SU-DHL-6 (cell line): ENCODE measurements around the gene RCAN3.

ENCODE experiments used
- H2AFZ ChIP-seq: fragments of 200-600 bp; sonication (generic); 2 replicates; pipeline ENCODE4 v1.6.1; 2014; ENCODE audit warnings: low read depth, mild to moderate bottlenecking, moderate library complexity, mixed read lengths, antibody characterized with exemption, low read length; ENCODE audit not compliant: severe bottlenecking
- H3F3A ChIP-seq: fragments of 200-600 bp; shearing (Covaris generic); 2 replicates; pipeline ENCODE4 v1.6.0; 2016; ENCODE audit warnings: antibody characterized with exemption, mild to moderate bottlenecking; ENCODE audit not compliant: insufficient read depth
- H3K27ac ChIP-seq: fragments of 200-600 bp; sonication (generic); 2 replicates; pipeline ENCODE4 v1.5.1; 2016; ENCODE audit warnings: low read depth, mild to moderate bottlenecking, low read length, moderate library complexity, mixed read lengths
- H3K27me3 ChIP-seq: fragments of 200-600 bp; sonication (generic), shearing (Covaris generic); 2 replicates; pipeline ENCODE4 v1.6.0; 2014; ENCODE audit warnings: mild to moderate bottlenecking, low read length
- H3K36me3 ChIP-seq: fragments of 200-600 bp; sonication (generic); 2 replicates; pipeline ENCODE4 v1.6.1; 2014; ENCODE audit warnings: mild to moderate bottlenecking, low read length, mixed read lengths
- H3K4me2 ChIP-seq: fragments of 300-600, 200-600 bp; shearing (Covaris generic), sonication (generic); 2 replicates; pipeline ENCODE4 v1.6.0; 2014; ENCODE audit warnings: low read length, low read depth, mild to moderate bottlenecking; ENCODE audit not compliant: poor library complexity, severe bottlenecking
- H3K4me3 ChIP-seq: fragments of 200-600 bp; sonication (generic); 2 replicates; pipeline ENCODE4 v1.5.1; 2014; ENCODE audit warnings: antibody characterized with exemption, low read length, mild to moderate bottlenecking, mixed read lengths; ENCODE audit not compliant: insufficient read depth, poor library complexity, severe bottlenecking
- H3K79me2 ChIP-seq: fragments of 200-600 bp; sonication (generic); 2 replicates; pipeline ENCODE4 v1.6.1; 2014; ENCODE audit warnings: mild to moderate bottlenecking, low read length, moderate library complexity; ENCODE audit not compliant: insufficient read depth
- H3K9ac ChIP-seq: fragments of 200-600 bp; sonication (generic); 2 replicates; pipeline ENCODE4 v1.7.0; 2014; ENCODE audit warnings: mild to moderate bottlenecking, low read length
- H3K9me2 ChIP-seq: fragments of 200-600 bp; sonication (generic); replicated peaks from 2 replicates; pipeline ENCODE4 v1.6.1; 2014; ENCODE audit warnings: low read length; ENCODE audit not compliant: insufficient read depth
- H3K9me3 ChIP-seq: fragments of 200-600 bp; sonication (generic); 2 replicates; pipeline ENCODE4 v1.6.1; 2014; ENCODE audit warnings: low read length, mixed read lengths; ENCODE audit not compliant: insufficient read depth
- H4K20me1 ChIP-seq: fragments of 200-600 bp; sonication (generic); 2 replicates; pipeline ENCODE4 v1.6.1; 2014; ENCODE audit warnings: low read depth, mild to moderate bottlenecking, antibody characterized with exemption, low read length, moderate library complexity, mixed read lengths
- EZH2phosphoT487 ChIP-seq: fragments of 200-600 bp; sonication (generic), shearing (Covaris generic); conservative IDR thresholded peaks from 2 replicates; pipeline ENCODE4 v1.6.1; 2018; ENCODE audit warnings: mild to moderate bottlenecking, antibody characterized with exemption, low read length, moderate library complexity, mixed read lengths
- TF ChIP-seq, protein P1 (sequence below): fragments of 200-600 bp; sonication (generic); IDR thresholded peaks from one replicate; pipeline ENCODE4 v1.5.1; 2017; ENCODE audit warnings: antibody characterized with exemption, mild to moderate bottlenecking, low read length, moderate library complexity; ENCODE audit not compliant: insufficient read depth, poor library complexity, severe bottlenecking

The RCAN3 gene

DNA sequence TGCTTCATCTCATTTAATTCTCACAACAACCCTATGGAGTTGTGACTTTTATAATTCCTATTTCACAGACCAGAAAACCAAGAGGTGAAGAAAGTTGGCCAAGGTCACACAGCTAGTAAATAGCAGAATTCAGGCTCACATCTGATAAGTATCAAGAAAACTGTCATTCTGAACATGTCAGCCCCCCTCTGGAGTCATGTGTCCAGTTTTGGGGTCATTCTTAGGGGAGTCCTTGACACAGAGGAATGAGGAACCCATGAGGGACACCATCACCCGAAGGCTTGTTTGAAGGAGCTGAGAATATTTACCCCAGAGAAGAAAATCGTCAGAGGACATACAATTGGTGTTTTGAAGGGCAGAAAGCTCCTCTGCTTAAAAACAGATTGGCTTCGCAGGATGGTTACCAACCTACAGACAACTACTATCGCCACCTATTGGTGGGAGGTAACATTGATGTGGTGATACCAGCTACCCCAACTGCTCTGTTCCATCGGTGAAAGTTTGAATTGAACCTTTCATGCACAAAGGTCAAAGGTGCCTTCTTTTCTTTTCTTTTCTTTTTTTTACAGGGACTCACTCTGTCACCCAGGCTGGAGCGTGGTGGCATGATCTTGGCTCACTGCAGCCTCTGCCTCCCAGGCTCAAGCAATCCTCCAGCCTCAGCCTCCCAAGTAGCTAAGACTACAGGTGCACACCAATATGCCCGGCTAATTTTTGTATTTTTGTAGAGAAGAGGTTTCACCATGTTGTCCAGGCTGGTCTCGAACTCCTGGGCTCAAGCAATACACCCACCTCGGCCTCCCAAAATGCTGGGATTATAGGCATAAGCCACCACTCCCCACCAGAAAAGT, 84.6 kb downstream of the RCAN3 start:
- no peak for TF ChIP-seq EZH2phosphoT487
- TF ChIP-seq, protein P1, sequence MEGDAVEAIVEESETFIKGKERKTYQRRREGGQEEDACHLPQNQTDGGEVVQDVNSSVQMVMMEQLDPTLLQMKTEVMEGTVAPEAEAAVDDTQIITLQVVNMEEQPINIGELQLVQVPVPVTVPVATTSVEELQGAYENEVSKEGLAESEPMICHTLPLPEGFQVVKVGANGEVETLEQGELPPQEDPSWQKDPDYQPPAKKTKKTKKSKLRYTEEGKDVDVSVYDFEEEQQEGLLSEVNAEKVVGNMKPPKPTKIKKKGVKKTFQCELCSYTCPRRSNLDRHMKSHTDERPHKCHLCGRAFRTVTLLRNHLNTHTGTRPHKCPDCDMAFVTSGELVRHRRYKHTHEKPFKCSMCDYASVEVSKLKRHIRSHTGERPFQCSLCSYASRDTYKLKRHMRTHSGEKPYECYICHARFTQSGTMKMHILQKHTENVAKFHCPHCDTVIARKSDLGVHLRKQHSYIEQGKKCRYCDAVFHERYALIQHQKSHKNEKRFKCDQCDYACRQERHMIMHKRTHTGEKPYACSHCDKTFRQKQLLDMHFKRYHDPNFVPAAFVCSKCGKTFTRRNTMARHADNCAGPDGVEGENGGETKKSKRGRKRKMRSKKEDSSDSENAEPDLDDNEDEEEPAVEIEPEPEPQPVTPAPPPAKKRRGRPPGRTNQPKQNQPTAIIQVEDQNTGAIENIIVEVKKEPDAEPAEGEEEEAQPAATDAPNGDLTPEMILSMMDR = peak; percentile 57
- H4K20me1 ChIP-seq = no peaks in the 10 kb centered on the region
- 0 out of 2 replicates have a peak overlapping the region, but pooled peaks have one; percentile 20 for H3K9ac ChIP-seq
- no peaks in the 10 kb centered on the region for H3K9me2 ChIP-seq
- no peaks in the 10 kb centered on the region for H3F3A ChIP-seq
- peak overlapping the region; percentile 35 for H3K4me2 ChIP-seq
- H2AFZ ChIP-seq = peak overlapping the region; percentile 88
- no peak overlapping the region for H3K27ac ChIP-seq
- no peaks in the 10 kb centered on the region for H3K79me2 ChIP-seq
- no peaks in the 10 kb centered on the region for H3K9me3 ChIP-seq
- H3K36me3 ChIP-seq = no peaks in the 10 kb centered on the region
- no peaks in the 10 kb centered on the region for H3K27me3 ChIP-seq
- H3K4me3 ChIP-seq = no peak overlapping the region

DNA sequence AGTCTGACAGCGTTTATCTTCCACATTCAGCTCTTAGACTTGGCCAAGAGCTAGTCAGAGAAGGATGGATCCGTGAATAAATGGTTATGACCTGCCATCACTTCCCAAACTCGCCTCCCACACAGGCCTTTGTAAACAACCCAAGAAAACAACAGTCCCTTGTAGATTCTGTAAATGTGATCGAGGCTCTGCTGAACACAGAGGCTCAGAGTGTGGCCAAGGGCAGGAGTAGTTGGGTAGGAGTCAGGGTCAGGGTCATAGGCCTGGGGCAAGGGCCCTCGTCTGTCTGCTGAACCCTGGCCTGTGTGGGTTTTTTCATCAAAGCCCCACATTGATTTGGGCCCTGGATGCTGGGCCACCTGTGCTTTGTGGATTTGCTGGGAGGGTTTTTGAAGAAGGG, 85.9 kb downstream of the RCAN3 start:
- Histone ChIP-seq H3K4me2 (no peak overlapping the region), H3K9ac (no peak overlapping the region), H3K4me3 (no peak overlapping the region), H3K36me3 (no peaks in the 10 kb centered on the region), H3K79me2 (no peaks in the 10 kb centered on the region), H4K20me1 (no peaks in the 10 kb centered on the region), H3K27me3 (no peaks in the 10 kb centered on the region), H3K9me2 (no peaks in the 10 kb centered on the region), H3K27ac (no peak overlapping the region), H3K9me3 (no peaks in the 10 kb centered on the region), H3F3A (no peaks in the 10 kb centered on the region), H2AFZ (no peak overlapping the region)
- TF ChIP-seq, protein P1 = no peak
- no peak for TF ChIP-seq EZH2phosphoT487

DNA sequence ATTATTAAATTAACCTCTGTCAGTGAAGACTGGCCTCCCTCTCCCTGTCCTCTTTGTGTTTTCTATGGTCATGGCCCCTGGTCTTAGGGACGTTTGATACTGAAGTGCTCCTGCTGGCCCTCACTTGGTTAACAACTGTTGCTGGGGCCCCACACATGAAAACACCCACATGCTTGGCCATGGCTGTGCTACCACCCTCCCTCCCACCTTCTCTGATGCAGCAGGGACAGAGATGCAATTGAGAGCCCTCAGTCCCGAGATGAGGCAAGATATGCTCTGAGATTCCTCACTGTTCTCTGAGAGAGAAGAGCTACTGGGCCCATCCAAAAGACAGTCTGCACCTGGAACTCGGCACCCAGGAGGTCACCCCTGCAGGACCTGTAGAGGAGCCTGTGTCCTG, 86.6 kb downstream of the RCAN3 start:
- H3F3A ChIP-seq = no peaks in the 10 kb centered on the region
- no peaks in the 10 kb centered on the region for H3K79me2 ChIP-seq
- H3K9me2 ChIP-seq = no peaks in the 10 kb centered on the region
- no peak overlapping the region for H3K4me2 ChIP-seq
- H4K20me1 ChIP-seq = no peaks in the 10 kb centered on the region
- no peak overlapping the region for H3K27ac ChIP-seq
- H3K4me3 ChIP-seq = no peak overlapping the region
- H3K9ac ChIP-seq = no peak overlapping the region
- no peaks in the 10 kb centered on the region for H3K9me3 ChIP-seq
- H3K27me3 ChIP-seq = no peaks in the 10 kb centered on the region
- H3K36me3 ChIP-seq = no peaks in the 10 kb centered on the region
- no peak overlapping the region for H2AFZ ChIP-seq
- TF ChIP-seq, protein P1 = no peak
- TF ChIP-seq EZH2phosphoT487 = no peak
